ENCODE measurements around the gene CXCL9.
"Not testable (repeated sequence)": the region's sequence is repeated elsewhere in the genome, so short reads cannot be mapped to it uniquely, and the experiment has no call there.

The CXCL9 gene

GRCh38 chr4:76011700-76012387, 4.5 kb upstream of the CXCL9 start:
- no peak for DNase-seq

GRCh38 chr4:76011018-76011670, 3.8 kb upstream of the CXCL9 start:
- no peak for DNase-seq

GRCh38 chr4:76010576-76010975, 3.3 kb upstream of the CXCL9 start:
- DNase-seq, result no peak

- DNase-seq, result no peak
These were observed 2.0 kb upstream of the CXCL9 start for GRCh38 chr4:76009311-76009710.

- DNase-seq, result no peak
These were observed 3.7 kb downstream of the CXCL9 start for GRCh38 chr4:76003620-76004019.

GRCh38 chr4:76003035-76003434, 4.3 kb downstream of the CXCL9 start:
- DNase-seq, result no peak

- no peak for DNase-seq
These were observed 5.1 kb downstream of the CXCL9 start for GRCh38 chr4:76002176-76002575.

GRCh38 chr4:76001700-76002099, 5.6 kb downstream of the CXCL9 start:
- DNase-seq, result no peak

GRCh38 chr4:76000279-76000678, 7.0 kb downstream of the CXCL9 start:
- no peak for DNase-seq

GRCh38 chr4:75998525-75999147, 8.7 kb downstream of the CXCL9 start:
- not testable (repeated sequence) for DNase-seq

- no peak for DNase-seq
These were observed 9.4 kb downstream of the CXCL9 start for GRCh38 chr4:75997946-75998345.

GRCh38 chr4:75997081-75997480, 10.2 kb downstream of the CXCL9 start:
- DNase-seq, result no peak

- DNase-seq, result peak; percentile 39
These were observed 11.6 kb downstream of the CXCL9 start for GRCh38 chr4:75995727-75996126.

GRCh38 chr4:75992462-75992861, 14.8 kb downstream of the CXCL9 start:
- no peak for DNase-seq

GRCh38 chr4:75989846-75990528, 17.3 kb downstream of the CXCL9 start:
- DNase-seq, result no peak

- DNase-seq, result no peak
These were observed 22.2 kb downstream of the CXCL9 start for GRCh38 chr4:75985116-75985515.

- no peak for DNase-seq
These were observed 26.7 kb downstream of the CXCL9 start for GRCh38 chr4:75980576-75980975.

- no peak for DNase-seq
These were observed 31.1 kb downstream of the CXCL9 start for GRCh38 chr4:75976177-75976576.

- DNase-seq, result no peak
These were observed 33.5 kb downstream of the CXCL9 start for GRCh38 chr4:75973766-75974165.

GRCh38 chr4:75968084-75968483, 39.2 kb downstream of the CXCL9 start:
- DNase-seq, result no peak

GRCh38 chr4:75963558-75963957, 43.8 kb downstream of the CXCL9 start:
- no peak for DNase-seq

- DNase-seq, result not testable (repeated sequence)
These were observed 45.2 kb downstream of the CXCL9 start for GRCh38 chr4:75962072-75962471.

GRCh38 chr4:75958546-75958945, 48.8 kb downstream of the CXCL9 start:
- DNase-seq, result not testable (repeated sequence)
